ENCODE results near the gene POLG2. TPM values are rescaled to one million over a fixed set of nuclear protein-coding genes. Genes with fewer than 3 reads are reported as not detected.

The POLG2 gene
- total and polyA plus RNA-seq, 9 of the 15 experiments (the other 6 are each of a cell fraction or from before 2014, with no cell fraction given): 13.4 to 44.8 (median 37.0) TPM

GRCh38 chr17:64504769-64505339 is 8.0 kb upstream of the POLG2 start (continued):
- TF ChIP-seq RBBP5 (IDR thresholded peaks at IDR 0.05; ENCODE audit: borderline replicate concordance, insufficient read depth, low read length, poor library complexity, severe bottlenecking) (no peak), EP400 (IDR thresholded peaks at IDR 0.05) (no peak), SAFB (IDR thresholded peaks at IDR 0.05; ENCODE audit: borderline replicate concordance, low read depth, low read length) (no peak), MEF2D (tag; conservative IDR thresholded peaks at IDR 0.05; ENCODE audit: low read depth) (no peak), FOXA3 (CRISPR knock-in tag; conservative IDR thresholded peaks at IDR 0.05 in 1 of 2, IDR thresholded peaks at IDR 0.05 in 1 of 2) (no peak), MCM5 (IDR thresholded peaks at IDR 0.05; ENCODE audit: low read depth) (no peak), ARID3B (CRISPR knock-in tag; IDR thresholded peaks at IDR 0.05; ENCODE audit: borderline replicate concordance) (no peak), ESRRA (IDR thresholded peaks at IDR 0.05; ENCODE audit: borderline replicate concordance, low read depth) (no peak), ZNF57 (CRISPR knock-in tag; IDR thresholded peaks at IDR 0.05) (no peak), NCOR1 (IDR thresholded peaks at IDR 0.05) (peak; percentile 66), BDP1 (IDR thresholded peaks at IDR 0.05; ENCODE audit: insufficient read depth, insufficient read length) (no peak), JUN (IDR thresholded peaks at IDR 0.05; ENCODE audit: borderline replicate concordance, low read depth, low read length) (no peak), JUN (CRISPR knock-in tag; IDR thresholded peaks at IDR 0.05; ENCODE audit: borderline replicate concordance) (no peak), TSC22D4 (tag; IDR thresholded peaks at IDR 0.05) (no peak), EGR1 (conservative IDR thresholded peaks at IDR 0.05) (no peak), RAD21 (CRISPR knock-in tag; conservative IDR thresholded peaks at IDR 0.05 in 1 of 2, IDR thresholded peaks at IDR 0.05 in 1 of 2) (no peak), HDAC1 (IDR thresholded peaks at IDR 0.05) (peak in 1 of 2 experiments; percentile 22; a peak in 1 of 4 replicates), ZNF644 (tag; IDR thresholded peaks at IDR 0.05; ENCODE audit: low read depth) (no peak; the same call in 1 of the 2 replicates), ZBED1 (IDR thresholded peaks at IDR 0.05) (0 out of 2 replicates have a peak, but pooled peaks have one; percentile 50), CREB3 (tag; conservative IDR thresholded peaks at IDR 0.05; ENCODE audit: low read depth) (no peak), ZNF766 (CRISPR knock-in tag; conservative IDR thresholded peaks at IDR 0.05) (no peak), TRIM24 (IDR thresholded peaks at IDR 0.05) (peak; percentile 36; a peak in 2 of 4 replicates), NFE2L1 (tag; IDR thresholded peaks at IDR 0.05; ENCODE audit: borderline replicate concordance, low read depth) (no peak), ZNF655 (CRISPR knock-in tag; IDR thresholded peaks at IDR 0.05) (no peak), EWSR1 (IDR thresholded peaks at IDR 0.05; ENCODE audit: borderline replicate concordance, low read depth, partially characterized antibody) (no peak), TGIF2 (CRISPR knock-in tag; IDR thresholded peaks at IDR 0.05) (no peak), MAFF (IDR thresholded peaks at IDR 0.05; ENCODE audit: low read length) (peak; percentile 50)
